ENCODE results near the gene MPC1.
"Not testable (repeated sequence)": the region's sequence is repeated elsewhere in the genome, so short reads cannot be mapped to it uniquely, and the experiment has no call there.

The MPC1 gene

DNA sequence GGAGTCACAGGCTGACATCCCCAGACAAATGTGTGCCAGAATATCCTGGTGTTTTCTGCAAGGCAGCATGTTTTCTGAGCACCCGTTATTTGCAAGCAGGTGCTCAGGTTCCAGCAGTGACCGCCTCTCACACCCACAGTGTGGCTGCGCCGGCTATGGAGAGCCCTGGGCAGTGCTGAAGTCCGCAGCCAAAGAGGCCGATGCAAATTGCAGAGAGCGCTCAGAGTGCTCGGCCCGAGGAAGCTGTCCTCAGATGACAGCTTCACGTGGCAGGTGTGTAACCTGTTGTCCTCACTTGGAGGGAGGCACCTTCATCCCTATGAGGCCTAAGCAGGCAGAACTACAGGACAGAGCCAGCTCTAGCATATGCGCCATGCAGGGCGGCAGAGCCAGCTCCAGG lies 23.5 kb upstream of the MPC1 start:
- DNase-seq (ENCODE audit: low spot score): no peak

- no peak for DNase-seq (ENCODE audit: low spot score)
Measured at GRCh38 chr6:166405386-166405785, 22.6 kb upstream of the MPC1 start.

GRCh38 chr6:166402582-166403277 lies 20.0 kb upstream of the MPC1 start:
- DNase-seq (ENCODE audit: low spot score): no peak

- DNase-seq (ENCODE audit: low spot score): peak; percentile 82
Measured at GRCh38 chr6:166400649-166401250, 18.0 kb upstream of the MPC1 start.

DNA sequence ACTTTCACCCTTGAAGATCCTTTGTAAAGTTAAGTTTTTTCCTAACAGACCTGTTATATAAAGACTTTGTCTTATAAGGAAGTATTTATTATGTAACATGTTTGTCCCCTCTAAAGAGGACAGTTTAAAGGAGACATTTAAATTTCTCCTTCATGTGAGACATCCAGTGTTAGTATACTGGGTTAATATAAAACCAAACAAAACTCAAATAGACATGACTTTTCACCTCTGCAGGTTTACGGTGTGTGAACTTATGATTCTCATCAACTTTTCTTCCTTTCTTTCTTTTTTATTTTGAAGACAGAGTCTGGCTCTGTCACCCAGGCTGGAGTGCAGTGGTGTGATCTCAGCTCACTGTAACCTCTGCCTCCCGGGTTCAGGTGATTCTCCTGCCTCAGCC lies 17.4 kb upstream of the MPC1 start:
- no peak for DNase-seq (ENCODE audit: low spot score)

- no peak for DNase-seq (ENCODE audit: low spot score)
Measured at GRCh38 chr6:166398348-166398747, 15.6 kb upstream of the MPC1 start.

GRCh38 chr6:166397849-166398248 lies 15.1 kb upstream of the MPC1 start:
- no peak for DNase-seq (ENCODE audit: low spot score)

- DNase-seq (ENCODE audit: low spot score): no peak
Measured at GRCh38 chr6:166395778-166396177, 13.0 kb upstream of the MPC1 start.

- DNase-seq (ENCODE audit: low spot score): no peak
Measured at GRCh38 chr6:166395351-166395750, 12.6 kb upstream of the MPC1 start.

DNA sequence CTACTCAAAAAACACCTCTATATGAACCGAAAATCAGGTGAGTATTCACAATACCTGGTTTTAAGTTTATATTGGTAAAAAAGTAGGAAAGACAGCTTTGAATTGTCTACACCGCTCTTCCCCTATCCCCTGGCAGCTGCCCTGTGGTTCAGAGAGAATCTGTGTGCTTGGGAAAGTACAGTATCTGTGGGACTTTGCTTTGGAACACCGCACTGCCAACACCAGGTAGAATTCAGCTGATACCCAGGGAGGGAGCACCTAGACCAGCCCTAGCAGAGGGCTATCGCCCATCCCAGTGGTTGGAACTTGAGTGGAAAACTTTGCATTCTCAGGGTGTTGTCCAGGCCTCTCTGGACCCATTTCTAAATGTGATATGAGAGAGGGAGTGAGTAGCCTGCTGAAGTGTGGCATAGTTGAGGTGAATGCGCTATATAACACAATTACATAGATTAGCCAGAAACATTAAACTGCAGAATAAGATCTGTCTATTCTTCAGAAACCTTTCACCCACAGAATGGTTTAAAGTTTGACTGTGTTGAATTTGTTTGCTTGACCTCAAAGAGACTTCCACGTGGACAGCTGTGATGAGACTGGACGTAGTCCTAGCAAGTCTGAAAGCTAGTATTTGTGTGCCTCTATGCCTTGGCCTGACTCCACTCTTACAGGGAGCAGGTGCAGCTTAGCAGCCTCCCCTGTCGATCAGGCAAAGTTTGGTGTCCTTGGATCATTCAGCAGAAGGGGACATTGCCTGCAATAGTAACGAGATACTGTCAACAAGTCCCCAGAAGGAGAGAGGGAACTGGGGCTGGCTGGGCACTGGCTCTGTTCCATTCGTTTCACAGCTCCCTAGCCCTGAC lies 11.5 kb upstream of the MPC1 start:
- no peak for DNase-seq (ENCODE audit: low spot score)

DNA sequence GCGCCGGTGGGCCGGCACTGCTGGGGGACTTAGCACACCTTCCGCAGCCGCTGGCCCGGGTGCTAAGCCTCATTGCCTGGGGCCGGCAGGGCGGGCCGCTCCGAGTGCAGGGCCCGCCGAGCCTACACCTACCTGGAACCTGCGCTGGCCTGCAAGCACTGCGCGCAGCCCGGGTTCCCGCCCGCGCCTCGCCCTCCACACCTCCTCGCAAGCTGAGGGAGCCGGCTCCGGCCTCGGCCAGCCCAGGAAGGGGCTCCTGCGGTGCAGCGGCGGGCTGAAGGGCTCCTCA lies 10.7 kb upstream of the MPC1 start:
- DNase-seq (ENCODE audit: low spot score): no peak

DNA sequence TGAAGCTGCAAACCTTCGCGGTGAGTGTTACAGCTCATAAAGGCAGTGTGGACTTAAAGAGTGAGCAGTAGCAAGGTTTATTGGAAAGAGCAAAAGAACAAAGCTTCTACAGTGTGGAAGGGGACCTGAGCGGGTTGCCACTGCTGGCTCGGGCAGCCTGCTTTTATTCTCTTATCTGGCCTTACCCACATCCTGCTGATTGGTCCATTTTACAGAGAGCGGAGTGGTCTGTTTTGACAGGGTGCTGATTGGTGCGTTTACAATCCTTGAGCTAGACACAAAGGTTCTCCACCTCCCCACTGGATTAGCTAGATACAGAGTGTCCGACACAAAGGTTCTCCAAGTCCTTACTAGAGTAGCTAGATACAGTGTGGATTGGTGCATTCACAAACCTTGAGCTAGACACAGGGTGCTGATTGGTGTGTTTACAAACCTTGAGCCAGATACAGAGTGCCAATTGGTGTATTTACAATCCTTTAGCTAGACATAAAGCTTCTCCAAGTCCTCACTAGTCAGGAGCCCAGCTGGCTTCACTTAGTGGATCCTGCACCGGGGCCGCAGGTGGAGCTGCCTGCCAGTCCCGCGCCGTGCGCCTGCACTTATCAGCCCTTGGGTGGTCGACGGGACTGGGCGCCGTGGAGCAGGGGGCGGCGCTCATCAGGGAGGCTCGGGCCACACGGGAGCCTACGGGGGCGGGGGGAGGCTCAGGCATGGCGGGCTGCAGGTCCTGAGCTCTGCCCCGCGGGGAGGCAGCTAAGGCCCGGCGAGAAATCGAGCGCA lies 10.2 kb upstream of the MPC1 start:
- DNase-seq (ENCODE audit: low spot score): not testable (repeated sequence)

DNA sequence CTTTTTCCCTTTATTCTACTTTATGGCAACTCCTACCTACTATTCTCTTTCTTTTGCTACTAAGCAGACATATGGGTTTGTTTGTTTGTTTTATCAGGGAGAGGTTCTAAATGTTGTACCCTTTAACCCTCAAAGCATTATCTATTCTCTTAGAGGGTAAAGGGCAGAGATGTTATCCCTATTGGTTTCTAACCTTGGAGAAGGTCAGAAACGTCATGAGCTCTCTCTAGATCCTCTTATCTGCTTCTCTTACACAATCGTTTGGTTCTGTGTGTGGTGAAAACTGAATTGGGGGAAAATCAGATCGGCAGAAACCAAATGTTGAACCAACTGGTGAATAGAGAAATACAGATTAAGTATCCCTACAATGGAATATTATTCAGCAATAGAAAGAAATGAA lies 6.4 kb upstream of the MPC1 start:
- DNase-seq (ENCODE audit: low spot score): no peak

- DNase-seq (ENCODE audit: low spot score): no peak
Measured at GRCh38 chr6:166388290-166389004, 5.7 kb upstream of the MPC1 start.

GRCh38 chr6:166387642-166388289 lies 5.0 kb upstream of the MPC1 start:
- no peak for DNase-seq (ENCODE audit: low spot score)

DNA sequence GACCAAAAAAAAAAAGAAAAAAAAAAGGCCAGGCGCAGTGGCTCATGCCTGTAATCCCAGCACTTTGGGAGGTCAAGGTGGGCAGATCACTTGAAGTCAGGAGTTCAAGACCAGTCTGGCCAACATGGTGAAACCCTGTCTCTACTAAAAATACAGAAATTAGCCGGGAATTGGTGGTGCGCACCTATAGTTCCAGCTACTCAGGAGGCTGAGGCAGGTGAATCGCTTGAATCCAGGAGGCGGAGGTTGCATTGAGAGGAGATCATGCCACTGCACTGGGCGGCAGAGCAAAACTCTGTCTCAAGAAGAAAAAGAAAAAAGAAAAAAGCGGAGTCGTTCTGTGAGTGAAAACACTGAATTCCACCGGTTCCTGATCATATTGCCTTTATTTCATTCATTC lies 4.4 kb upstream of the MPC1 start:
- DNase-seq (ENCODE audit: low spot score): not testable (repeated sequence)

DNA sequence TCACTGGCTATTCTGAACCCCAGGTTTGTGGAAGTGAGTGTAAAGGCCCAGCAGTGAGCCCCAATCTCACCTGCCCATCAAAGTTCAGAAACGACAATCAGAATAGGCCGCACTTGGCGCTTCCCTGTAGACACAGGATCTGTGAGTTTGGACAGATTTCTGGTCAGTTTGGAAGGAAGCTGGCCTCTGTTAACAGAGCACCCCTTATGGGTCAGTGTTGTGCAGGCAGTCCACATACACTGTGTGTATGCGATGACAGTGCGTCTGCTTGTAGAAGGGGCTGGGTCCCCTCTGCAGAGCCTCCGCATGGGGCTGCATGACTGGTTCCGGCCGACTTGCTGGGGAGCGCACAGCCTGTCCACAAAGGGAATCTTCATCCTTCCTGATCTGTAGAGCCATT lies 3.4 kb upstream of the MPC1 start:
- no peak for DNase-seq (ENCODE audit: low spot score)

GRCh38 chr6:166383802-166384363 lies 1.1 kb upstream of the MPC1 start:
- DNase-seq (ENCODE audit: low spot score): not testable (repeated sequence)

DNA sequence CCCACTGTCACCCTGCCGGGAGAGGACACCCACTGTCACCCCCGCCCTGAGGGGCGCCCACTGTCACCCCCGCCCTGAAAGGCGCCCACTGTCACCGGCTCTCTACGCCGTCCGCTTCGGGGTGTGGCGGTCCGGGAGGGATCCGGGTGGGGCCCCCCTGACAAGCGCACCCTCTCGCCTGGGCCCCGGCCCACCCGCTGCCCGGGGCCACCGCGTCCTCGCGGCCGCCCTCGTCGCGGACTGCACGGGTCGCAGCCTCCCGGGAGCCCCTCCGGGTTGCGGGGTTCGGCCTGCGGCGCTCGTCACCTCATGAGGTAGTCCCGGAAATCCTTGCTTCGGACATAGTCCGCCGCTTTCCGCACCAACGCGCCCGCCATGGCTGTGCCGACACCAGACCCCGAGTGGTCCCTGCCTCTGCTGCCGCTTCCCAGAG lies 224 bp downstream of the MPC1 start:
- DNase-seq (ENCODE audit: low spot score): peak; percentile 30

DNA sequence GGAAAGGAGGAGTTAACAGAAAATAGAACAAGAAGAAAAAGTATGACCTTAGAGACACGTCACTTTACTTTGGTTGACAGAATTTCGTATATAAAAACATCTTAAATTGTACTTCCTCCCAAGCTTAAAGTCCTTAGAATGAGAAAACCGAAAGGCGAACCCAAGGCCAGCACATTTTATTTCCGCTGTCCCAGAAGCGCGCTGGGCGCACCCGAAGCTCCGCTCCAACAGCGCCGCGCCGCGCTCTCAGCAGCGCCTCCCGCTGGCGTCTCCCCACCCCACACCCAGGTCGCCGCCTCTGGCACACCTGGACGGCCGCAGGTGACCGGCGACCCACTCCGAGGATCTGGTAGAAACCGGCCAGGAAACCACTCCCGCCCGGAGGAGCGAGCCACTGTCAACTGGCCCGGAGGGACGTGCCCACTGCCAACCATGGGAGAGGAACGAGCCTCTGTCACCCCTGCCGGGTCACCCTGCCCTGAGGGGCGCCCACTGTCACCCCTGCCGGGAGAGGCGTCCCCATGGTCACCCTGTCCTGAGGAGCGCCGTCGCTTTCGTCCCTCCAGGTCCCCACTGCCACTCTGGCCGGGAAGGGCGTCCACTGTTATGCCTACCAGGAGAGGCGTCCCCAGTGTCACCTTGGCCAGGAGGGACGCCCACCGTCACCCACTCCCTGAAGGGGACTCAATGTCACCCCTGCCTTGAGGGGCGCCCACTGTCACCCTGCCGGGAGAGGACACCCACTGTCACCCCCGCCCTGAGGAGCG lies 824 bp downstream of the MPC1 start:
- DNase-seq (ENCODE audit: low spot score): peak; percentile 57
